Ovary (tissue), 3 donors: Measurements from ENCODE around the gene FOXRED1.

Source experiments
- CTCF ChIP-seq, 3 donors: fragments of 450-650 bp in 2 of 3; fragments of 200-600 bp in 1 of 3; IDR thresholded peaks; one replicate each; pipeline versions ENCODE4 v1.5.1 to v1.8.0; 2016 to 2022; ENCODE audit warnings: antibody characterized with exemption in 3 of 3, mild to moderate bottlenecking in 1 of 3
- EP300 ChIP-seq: sonication (generic); formaldehyde crosslinking; IDR thresholded peaks from one replicate; pipeline ENCODE4 v1.6.1; 2017; ENCODE audit warnings: antibody characterized with exemption
- POLR2A ChIP-seq: fragments of 450-650 bp; IDR thresholded peaks from one replicate; pipeline ENCODE4 v1.6.1; 2017; ENCODE audit warnings: antibody characterized with exemption, mild to moderate bottlenecking, moderate library complexity
- donor health status: DM: no; HTN: no; CAD: no.

GRCh38 chr11:126327281-126328000 is 58.5 kb downstream of the FOXRED1 start:
- TF ChIP-seq CTCF (IDR thresholded peaks at IDR 0.05), result no peak
- no peak for TF ChIP-seq POLR2A
- TF ChIP-seq EP300, result no peak
